Stimulated activated CD8-positive, alpha-beta memory T cell treated with anti-CD3 and anti-CD28 coated beads, Interleukin-15, amount 100 ng/mL, for 1 hour (primary cell): ENCODE measurements around the gene CSTPP1.
"Not testable (repeated sequence)": the region's sequence is repeated elsewhere in the genome, so short reads cannot be mapped to it uniquely, and the experiment has no call there.

Source experiments
- DNase-seq: peaks from one replicate; pipeline ENCODE4 v3.0.0-alpha.2; 2020; ENCODE audit warnings: low read depth

CSTPP1 gene

GRCh38 chr11:46953093-46953492, 16.5 kb downstream of the CSTPP1 start:
- no peak for DNase-seq

- no peak for DNase-seq
Observed at GRCh38 chr11:46958777-46959176, 22.2 kb downstream of the CSTPP1 start.

- DNase-seq: no peak
Observed at GRCh38 chr11:46961041-46961440, 24.5 kb downstream of the CSTPP1 start.

- not testable (repeated sequence) for DNase-seq
Observed at GRCh38 chr11:46961886-46962285, 25.3 kb downstream of the CSTPP1 start.

- no peak for DNase-seq
Observed at GRCh38 chr11:46963844-46964243, 27.3 kb downstream of the CSTPP1 start.

GRCh38 chr11:46966773-46967172, 30.2 kb downstream of the CSTPP1 start:
- no peak for DNase-seq

GRCh38 chr11:46967962-46968361, 31.4 kb downstream of the CSTPP1 start:
- DNase-seq: no peak

- DNase-seq: no peak
Observed at GRCh38 chr11:46969379-46969778, 32.8 kb downstream of the CSTPP1 start.

GRCh38 chr11:46970913-46971625, 34.5 kb downstream of the CSTPP1 start:
- DNase-seq: no peak

- DNase-seq: no peak
Observed at GRCh38 chr11:46972343-46972742, 35.8 kb downstream of the CSTPP1 start.

GRCh38 chr11:46972821-46973220, 36.3 kb downstream of the CSTPP1 start:
- DNase-seq: no peak

GRCh38 chr11:46976182-46976854, 39.8 kb downstream of the CSTPP1 start:
- DNase-seq: no peak

GRCh38 chr11:46977038-46977813, 40.7 kb downstream of the CSTPP1 start:
- no peak for DNase-seq

GRCh38 chr11:46978005-46978491, 41.5 kb downstream of the CSTPP1 start:
- DNase-seq: no peak

- DNase-seq: no peak
Observed at GRCh38 chr11:46979358-46979757, 42.8 kb downstream of the CSTPP1 start.

- no peak for DNase-seq
Observed at GRCh38 chr11:46981436-46981835, 44.9 kb downstream of the CSTPP1 start.

GRCh38 chr11:46982797-46983452, 46.4 kb downstream of the CSTPP1 start:
- no peak for DNase-seq

- DNase-seq: no peak
Observed at GRCh38 chr11:46983598-46983997, 47.0 kb downstream of the CSTPP1 start.

GRCh38 chr11:46984548-46984947, 48.0 kb downstream of the CSTPP1 start:
- DNase-seq: no peak

- DNase-seq: no peak
Observed at GRCh38 chr11:46984987-46985386, 48.4 kb downstream of the CSTPP1 start.

GRCh38 chr11:46987183-46987582, 50.6 kb downstream of the CSTPP1 start:
- DNase-seq: no peak

GRCh38 chr11:46989810-46990487, 53.4 kb downstream of the CSTPP1 start:
- DNase-seq: not testable (repeated sequence)
